Measurements from ENCODE around the gene NR1D1.

DNA sequence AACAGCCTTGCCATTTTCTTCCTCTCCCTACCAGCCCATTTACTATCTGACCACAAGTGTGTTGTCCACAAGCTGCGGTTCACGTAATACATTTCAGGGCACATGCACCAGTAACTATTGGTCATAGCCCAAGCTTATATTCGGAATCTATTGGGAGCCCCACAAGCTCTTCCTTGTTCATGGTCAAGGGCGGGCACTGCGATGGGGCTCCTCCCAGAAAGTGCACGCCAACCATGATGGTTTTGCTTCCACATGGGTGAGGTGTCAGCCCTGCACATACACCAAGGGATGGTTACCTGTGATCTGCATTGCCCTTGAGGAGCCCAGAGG is 25.6 kb downstream of the NR1D1 start:
- no peak for TF ChIP-seq SP1 (IDR thresholded peaks at IDR 0.05)
- TF ChIP-seq FOXA1 (IDR thresholded peaks at IDR 0.05): no peak
- TF ChIP-seq FOXM1 (IDR thresholded peaks at IDR 0.05; ENCODE audit: borderline replicate concordance): no peak
- TF ChIP-seq TARDBP (IDR thresholded peaks at IDR 0.05): no peak
- TF ChIP-seq LEF1 (IDR thresholded peaks at IDR 0.05; ENCODE audit: borderline replicate concordance): no peak
- TF ChIP-seq ELF4 (IDR thresholded peaks at IDR 0.05): no peak
- TF ChIP-seq SUZ12 (IDR thresholded peaks at IDR 0.05): no peak
- no peak for TF ChIP-seq HDGF (IDR thresholded peaks at IDR 0.05; ENCODE audit: borderline replicate concordance)
- no peak for TF ChIP-seq CTBP1 (IDR thresholded peaks at IDR 0.05; ENCODE audit: borderline replicate concordance)
- TF ChIP-seq ZNF384 (IDR thresholded peaks at IDR 0.05): no peak
- TF ChIP-seq L3MBTL2 (conservative IDR thresholded peaks at IDR 0.05): no peak
- no peak for TF ChIP-seq FOXK2 (IDR thresholded peaks at IDR 0.05)
